NCI-H2107 treated with DMSO at 0.1 percent for 48 hours (cell line): Measurements from ENCODE around the gene KAZN.

Experiments used
- DNase-seq: peaks from one replicate; lab custom pipeline; 2025; ENCODE audit not compliant: unreplicated experiment; lab: John Stamatoyannopoulos, UW

KAZN gene

GRCh38 chr1:15045123-15045522 is 446.6 kb downstream of the KAZN start:
- DNase-seq: no peak

GRCh38 chr1:15046487-15047165 is 448.1 kb downstream of the KAZN start:
- no peak for DNase-seq

DNA sequence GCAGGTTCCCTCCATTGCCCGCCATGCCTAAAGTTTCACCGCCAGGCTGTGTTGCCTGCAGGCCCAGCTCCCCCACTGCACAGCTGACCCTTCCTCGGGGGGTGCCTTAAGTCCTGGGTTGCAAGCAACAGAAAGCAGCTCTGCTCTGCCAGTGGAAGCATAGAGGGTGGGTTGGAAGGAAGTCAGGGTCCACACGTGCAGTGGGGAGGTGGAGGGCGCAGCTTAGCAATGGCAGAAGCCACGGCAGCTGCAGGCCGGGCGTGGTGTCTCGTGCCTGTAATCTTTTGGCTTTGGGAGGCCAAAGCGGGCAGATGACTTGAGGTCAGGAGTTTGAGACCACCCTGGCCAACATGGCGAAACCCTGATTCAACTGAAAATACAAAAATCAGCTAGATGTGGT is 448.8 kb downstream of the KAZN start:
- DNase-seq: no peak

DNA sequence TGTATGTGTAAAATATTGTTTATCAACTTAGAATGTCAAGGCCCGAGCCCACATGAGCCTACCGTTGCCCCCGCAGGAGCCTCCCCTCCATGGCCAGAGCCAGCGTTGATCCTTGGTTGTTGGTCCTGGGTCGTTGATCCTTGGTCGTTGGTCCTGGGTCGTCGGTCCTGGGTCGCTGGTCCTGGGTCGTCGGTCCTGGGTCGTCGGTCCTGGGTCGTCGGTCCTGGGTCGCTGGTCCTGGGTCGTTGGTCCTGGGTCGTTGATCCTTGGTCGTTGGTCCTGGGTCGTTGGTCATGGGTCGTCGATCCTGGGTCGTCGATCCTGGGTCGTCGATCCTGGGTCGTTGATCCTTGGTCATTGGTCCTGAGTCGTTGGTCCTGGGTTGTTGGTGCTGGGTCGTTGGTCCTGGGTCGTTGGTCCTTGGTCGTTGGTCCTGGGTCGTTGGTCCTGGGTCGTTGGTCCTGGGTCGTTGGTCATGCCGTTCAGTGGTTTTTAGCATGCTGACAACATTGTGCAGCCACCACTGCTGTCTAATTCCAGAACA is 450.0 kb downstream of the KAZN start:
- DNase-seq: no peak

DNA sequence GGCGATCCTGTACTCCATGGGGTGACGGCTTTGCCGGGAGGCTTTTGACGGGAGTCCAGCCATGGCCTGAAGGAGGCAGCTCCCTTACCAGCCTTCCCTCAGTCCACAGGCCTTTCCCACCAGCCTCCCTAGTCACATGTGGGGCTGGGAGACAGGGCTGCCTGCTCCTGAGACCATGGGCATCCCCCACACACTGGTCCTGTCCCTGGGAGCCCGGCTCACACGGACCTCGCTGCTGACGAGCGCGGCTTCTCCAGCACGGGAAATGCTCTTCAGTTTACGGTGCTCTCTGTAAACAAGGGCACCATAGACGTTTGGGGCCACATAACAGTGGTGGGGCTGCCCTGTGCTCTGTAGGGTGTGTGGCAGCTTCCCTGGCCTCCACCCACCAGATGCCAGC is 450.6 kb downstream of the KAZN start:
- DNase-seq: no peak

GRCh38 chr1:15051882-15052528 is 453.5 kb downstream of the KAZN start:
- DNase-seq: no peak

DNA sequence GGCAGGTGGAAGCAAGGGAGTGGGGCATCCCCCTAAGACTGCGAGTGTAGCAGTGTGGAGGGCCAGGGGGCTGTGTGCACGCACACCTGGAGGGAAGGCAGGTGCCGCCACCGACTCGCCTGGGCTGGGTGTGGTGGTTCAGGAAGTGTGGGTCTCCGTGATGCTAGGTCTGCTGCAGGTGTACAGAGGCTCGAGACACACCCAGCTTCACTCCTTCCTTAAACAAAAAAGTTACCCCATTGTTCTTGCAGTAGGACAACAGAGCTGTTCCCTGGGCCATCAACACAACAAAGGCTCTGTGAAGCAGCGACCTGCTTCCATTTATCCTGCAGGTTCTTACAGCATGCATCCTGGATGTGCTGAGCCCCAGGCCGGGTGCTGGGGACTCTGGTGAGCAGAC is 454.7 kb downstream of the KAZN start:
- DNase-seq: no peak

DNA sequence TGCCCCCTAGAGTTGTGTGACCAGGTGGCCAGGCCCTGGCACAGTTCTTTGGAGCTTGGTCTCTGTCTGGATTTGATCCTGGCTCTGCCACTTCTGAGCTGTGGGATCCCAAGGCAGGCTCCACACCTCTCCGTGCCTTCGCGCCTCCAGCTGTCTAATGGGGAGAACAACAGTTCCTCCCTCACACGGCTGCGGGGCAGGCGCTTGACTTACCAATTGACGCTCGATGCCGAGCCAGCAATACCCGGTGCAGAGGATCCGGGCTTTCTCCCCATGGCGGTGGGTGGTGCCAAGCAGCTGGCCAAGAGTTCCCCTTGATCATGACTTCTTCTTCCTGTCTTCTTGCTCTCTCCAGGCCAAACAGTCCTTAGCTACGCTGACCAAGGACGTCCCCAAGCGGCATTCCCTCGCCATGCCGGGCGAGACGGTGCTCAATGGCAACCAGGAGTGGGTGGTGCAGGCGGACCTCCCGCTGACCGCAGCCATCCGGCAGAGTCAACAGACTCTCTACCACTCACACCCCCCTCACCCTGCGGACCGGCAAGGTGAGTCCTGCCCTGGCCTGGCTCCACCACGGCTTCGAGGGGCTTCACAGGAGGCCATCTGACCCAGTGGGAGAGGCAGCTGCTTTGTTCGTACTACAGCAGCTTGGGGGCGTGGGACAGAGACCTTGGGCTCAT is 457.4 kb downstream of the KAZN start:
- DNase-seq: no peak

- no peak for DNase-seq
These were observed 458.2 kb downstream of the KAZN start for GRCh38 chr1:15056515-15057285.

DNA sequence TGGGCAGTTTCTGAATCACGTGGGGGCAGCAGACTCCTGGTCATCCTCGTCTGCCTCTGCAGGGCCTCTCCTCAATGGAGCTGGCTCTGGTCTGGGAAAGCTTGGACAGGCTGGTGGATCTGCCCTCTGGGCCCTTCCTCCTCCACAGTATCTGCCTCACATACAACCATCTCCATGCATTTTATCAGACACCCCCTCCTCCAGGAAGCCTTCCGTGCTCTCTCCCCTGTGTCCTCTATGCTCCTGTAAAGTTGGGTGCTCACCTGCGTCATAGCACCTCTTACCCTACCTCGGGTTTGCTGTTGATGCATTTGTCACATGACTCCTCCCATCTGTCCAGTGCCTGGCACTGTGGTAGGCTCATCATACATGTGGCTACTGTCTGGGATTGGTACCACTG is 459.3 kb downstream of the KAZN start:
- DNase-seq: no peak

- DNase-seq: no peak
These were observed 459.8 kb downstream of the KAZN start for GRCh38 chr1:15058261-15058660.

GRCh38 chr1:15060104-15060503 is 461.6 kb downstream of the KAZN start:
- no peak for DNase-seq

- no peak for DNase-seq
These were observed 464.1 kb downstream of the KAZN start for GRCh38 chr1:15062479-15063099.

DNA sequence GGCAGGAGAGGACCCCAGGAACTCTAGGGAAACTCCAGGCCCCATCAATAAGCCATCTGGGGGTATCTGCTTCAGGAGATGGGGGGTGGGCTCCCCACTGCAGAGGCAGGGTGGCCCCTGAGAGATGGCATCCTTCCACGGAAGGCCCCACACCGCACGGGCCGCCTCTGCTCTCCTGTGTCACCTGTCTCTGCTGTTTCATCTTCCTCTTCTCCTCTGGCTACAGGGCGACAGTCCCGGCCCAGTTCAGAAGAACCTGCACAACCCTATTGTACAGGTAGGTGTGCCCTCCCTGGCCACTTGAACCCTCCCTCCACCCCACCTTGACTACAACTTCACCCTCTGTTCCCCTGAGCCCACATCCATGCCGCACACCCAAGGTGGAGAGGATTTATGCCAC is 464.9 kb downstream of the KAZN start:
- no peak for DNase-seq

DNA sequence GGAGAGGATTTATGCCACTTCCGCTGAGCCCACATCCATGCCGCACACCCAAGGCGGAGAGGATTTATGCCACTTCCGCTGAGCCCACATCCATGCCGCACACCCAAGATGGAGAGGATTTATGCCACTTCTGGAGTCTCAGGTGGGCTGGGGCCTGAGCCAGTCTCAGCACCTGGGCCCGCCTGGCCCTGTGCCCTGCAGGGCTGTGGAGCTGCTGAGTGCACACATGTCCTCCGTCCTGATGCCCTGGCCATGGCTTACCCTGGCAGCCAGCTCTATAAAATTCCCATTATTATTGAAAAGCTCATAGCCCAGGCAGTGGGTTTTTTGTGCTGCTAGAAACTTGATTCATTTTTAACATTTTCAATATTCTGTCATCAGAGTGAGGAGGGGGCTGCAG is 465.3 kb downstream of the KAZN start:
- DNase-seq: no peak

GRCh38 chr1:15064217-15064929 is 465.9 kb downstream of the KAZN start:
- DNase-seq: no peak

GRCh38 chr1:15065291-15065690 is 466.8 kb downstream of the KAZN start:
- no peak for DNase-seq

GRCh38 chr1:15065736-15066135 is 467.3 kb downstream of the KAZN start:
- DNase-seq: no peak

DNA sequence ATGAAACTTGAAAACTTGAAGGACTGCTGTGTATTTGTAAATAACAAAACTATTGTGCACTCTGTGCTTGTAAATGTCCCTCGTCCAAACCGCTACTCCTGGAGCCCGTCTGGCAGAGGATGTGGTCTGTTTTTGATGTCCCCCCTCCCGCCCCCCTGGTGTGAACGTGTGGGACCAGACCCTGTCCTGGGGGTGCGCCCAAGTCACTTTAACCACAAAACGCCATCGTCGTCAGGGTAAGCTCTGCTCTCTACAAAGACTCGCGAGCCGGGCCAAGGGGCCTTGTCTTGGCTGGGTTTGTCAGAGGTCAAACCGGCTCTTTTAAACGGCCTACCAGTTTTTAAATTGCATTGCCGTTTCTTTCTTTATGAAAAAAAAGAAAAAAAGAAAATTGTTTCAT is 467.7 kb downstream of the KAZN start:
- no peak for DNase-seq

- no peak for DNase-seq
These were observed 468.7 kb downstream of the KAZN start for GRCh38 chr1:15067148-15067547.
